CD4-positive, alpha-beta T cell treated with Interleukin-12 subunit alpha and Interleukin-12 subunit beta, for 1 hour (primary cell): ENCODE data around the gene SLC6A12.
"Not testable (repeated sequence)": the region's sequence is repeated elsewhere in the genome, so short reads cannot be mapped to it uniquely, and the experiment has no call there.

ENCODE experiments used
- DNase-seq: peaks from one replicate; pipeline ENCODE4 v3.0.0-alpha.2; 2020

Gene SLC6A12

DNA sequence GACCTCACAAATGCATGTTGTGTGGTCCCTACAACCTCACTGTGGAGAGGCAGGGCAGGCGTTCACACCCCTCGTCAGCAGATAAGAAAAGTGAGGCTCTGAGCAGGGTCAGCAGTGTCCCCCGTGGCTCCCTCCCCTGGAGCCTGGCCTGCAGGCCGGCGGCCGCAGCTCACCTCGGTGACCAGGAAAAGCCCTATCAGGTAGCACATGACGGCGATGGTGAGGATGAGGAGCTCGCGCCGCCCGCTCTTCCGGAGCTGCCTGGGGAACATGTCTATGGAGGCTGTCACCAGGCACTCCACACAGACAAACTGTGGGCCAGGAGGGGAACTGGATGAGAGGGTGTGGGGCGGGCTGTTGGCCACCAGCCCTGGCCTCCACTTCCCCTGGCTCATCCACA, 18.0 kb downstream of the SLC6A12 start:
- DNase-seq, result no peak

- DNase-seq, result no peak
Observed at GRCh38 chr12:195156-195555, 18.8 kb downstream of the SLC6A12 start.

- DNase-seq, result no peak
Observed at GRCh38 chr12:194276-194675, 19.7 kb downstream of the SLC6A12 start.

DNA sequence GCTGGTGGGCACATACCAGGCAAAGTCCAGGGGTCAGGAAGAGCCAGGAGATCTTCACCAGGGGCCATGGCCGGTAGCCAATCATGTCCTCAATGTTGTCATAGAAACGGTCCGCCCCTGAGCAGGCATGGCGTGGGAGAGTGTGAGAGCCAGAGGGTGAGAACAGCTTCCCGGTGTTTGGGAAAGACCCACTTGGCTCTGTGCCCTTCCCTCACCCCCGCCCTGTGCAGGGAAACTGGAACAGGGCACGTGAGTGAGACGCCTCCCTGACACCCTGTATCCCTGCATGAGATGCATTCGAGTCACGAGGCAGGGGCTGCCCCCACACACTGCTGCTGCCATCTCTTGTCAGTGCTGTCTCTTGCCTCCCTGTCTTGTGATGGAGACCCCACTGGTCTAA, 20.7 kb downstream of the SLC6A12 start:
- DNase-seq, result no peak

DNA sequence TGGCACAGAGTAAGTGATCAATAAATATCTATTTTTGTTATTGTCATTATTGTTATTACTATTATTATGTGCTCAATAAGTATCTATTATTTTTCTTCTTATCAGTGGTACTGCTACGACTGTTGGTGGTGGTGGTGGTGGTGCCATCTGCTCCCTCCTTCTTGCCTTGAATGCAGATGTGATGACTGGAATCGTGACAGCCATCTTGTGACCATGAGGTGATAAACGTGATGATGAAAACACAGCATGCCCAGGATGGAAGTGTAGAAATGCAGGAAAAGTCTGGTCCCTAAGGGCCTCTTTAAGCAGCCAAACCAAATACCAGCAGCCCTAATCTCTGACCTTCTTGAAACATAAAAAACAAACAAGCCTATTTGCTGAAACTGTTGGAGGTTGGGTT, 22.4 kb downstream of the SLC6A12 start:
- no peak for DNase-seq

DNA sequence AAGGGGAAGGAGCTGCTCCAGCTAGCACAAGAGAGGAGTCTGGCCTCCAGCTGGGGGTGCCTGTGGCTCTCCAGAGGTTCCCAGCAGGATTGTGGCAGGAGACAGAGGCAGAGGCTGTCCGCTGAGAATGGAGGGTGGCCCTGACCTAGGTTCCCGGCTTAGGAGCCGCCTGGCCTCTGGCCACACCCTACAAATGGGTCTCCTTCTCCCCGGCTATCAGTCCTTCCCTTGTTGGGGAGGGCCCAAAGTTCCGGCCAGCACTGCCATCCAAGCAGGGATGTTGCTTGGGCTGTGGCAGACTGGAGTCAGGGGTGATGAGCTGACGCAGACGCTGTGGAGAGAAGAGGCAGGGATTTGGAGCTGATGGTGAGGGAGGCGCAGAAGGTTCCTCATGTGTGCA, 23.1 kb downstream of the SLC6A12 start:
- no peak for DNase-seq

DNA sequence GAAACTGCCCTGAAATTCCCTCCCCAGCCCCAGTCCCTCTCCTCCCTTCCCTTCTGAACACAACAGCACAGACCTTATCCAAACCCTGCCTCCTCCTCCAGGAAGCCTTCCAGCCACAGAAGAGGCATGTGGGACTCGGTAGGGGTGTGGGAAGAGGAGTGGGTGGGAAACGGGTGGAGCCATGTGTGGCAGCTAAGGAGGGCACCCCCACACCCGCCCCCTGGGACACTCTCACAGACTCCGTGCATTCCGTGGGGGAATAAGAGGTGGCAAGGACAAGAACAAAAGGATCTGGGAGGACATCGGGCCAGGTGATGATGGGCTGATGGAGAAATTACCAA, 24.4 kb downstream of the SLC6A12 start:
- no peak for DNase-seq

DNA sequence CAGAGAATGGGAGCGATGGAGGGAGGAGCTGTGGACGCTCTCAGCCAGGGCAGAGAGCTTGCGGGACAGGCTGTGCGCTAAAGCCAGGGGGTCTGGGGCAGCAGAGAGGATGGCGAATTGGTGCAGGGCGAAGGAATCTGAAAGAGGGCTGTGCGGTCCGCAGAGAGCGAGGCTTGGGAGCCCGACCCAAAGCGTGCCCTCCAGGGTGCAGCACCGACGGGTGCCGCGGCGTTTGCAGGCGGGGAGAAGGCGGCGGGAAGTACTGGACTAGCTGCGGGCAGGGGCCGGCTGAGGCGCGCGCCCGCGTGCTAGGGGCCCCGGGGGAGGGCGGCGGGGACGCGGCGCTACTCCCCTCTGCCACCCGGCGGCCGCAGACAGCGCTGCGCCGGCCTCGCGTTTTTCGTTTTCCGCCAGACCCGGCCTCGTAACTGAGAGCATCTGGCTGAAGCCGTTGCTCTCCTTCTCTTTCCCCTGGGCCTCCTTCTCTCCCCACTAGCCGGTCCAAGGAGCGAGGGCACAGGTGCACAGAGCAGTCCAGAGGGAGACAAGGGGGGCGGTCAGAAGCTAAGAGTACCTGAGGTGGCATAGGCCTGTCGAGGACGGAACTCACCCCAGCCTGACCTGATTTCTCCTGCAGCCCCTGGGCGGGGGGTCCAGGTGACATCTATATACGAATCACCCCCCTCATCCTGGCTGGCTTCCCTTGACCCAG, 24.9 kb downstream of the SLC6A12 start:
- DNase-seq, result peak; percentile 26

DNA sequence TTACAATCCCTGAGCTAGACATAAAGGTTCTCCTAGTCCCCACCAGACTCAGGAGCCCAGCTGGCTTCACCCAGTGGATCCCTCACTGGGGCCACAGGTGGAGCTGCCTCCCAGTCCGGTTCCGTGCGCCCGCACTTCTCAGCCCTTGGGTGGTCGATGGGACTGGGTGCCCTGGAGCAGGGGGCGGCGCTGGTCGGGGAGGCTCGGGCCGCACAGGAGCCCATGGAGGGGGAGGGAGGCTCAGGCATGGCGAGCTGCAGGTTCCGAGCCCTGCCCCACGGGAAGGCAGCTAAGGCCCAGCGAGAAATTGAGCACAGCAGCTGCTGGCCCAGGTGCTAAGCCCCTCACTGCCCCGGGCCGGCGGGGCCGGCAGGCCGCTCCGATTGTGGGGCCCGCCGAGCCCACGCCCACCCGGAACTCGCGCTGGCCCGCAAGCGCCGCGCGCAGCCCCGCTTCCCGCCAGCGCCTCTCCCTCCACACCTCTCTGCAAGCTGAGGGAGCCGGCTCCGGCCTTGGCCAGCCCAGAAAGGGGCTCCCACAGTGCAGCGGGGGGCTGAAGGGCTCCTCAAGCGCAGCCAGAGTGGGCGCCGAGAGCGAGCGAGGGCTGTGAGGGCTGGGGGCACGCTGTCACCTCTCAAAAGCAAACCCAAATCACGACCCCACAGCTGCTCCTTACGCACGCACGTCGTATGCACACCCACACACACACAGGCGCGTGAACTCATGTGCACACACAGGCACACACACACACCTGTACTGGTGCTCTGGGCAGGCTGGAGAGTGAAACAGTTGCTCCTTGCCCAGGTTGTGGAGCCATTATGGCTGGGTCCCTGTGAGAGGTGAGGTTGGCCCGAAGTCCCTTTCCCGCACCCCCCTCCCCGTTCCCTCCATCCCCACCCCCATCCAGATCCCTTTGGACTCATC, 25.7 kb downstream of the SLC6A12 start:
- not testable (repeated sequence) for DNase-seq

GRCh38 chr12:186006-186625, 27.8 kb downstream of the SLC6A12 start:
- no peak for DNase-seq

- DNase-seq, result no peak
Observed at GRCh38 chr12:185576-185955, 28.4 kb downstream of the SLC6A12 start.

GRCh38 chr12:184811-185575, 29.0 kb downstream of the SLC6A12 start:
- DNase-seq, result no peak

DNA sequence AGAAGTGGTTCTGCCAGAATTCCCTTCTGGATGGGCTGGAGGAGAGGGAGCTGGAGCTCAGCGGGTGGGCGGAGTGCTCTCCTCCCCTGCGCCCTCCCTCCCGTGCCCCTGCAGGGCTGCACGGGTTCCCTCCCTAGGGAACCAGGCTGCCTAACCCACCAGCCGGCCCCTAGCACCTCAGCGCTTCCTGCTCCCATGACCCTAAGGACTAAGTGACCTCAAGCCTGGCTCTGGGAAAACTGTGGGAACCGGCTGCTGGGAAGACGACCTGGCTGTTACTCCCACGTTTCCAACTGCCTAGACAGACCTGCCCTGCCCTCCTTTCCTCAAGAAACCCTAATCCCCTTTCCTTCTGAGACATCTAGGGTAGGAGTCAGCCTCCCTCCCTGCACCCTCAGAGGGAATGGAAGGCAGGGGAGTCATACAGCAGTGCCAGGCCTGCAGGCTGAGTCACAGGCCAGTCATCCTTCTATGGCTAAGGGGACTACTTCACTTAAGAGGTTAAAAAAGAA, 31.5 kb downstream of the SLC6A12 start:
- no peak for DNase-seq

DNA sequence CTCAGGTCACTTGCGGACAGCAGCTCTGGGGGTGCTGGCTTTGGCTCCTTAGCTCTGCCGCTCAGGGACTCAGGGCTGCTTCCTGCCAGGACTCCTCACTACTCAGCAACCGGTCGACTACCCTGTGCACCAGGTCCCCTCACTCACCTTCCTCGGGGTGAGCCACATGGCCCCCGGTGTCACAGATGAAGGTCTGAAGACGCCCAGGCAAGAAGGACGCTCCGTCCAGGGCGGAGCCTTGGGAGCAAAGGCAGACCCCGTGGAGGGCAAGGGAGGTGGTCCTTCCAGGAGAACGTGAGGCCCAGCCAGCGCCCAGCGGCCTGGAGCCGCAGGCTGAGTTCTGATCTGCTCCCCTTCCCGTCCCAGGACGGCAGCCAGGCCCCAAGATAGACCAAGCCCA, 32.0 kb downstream of the SLC6A12 start:
- no peak for DNase-seq

GRCh38 chr12:180445-180844, 33.5 kb downstream of the SLC6A12 start:
- DNase-seq, result no peak

GRCh38 chr12:179885-180284, 34.1 kb downstream of the SLC6A12 start:
- no peak for DNase-seq

GRCh38 chr12:179131-179884, 34.6 kb downstream of the SLC6A12 start:
- no peak for DNase-seq

DNA sequence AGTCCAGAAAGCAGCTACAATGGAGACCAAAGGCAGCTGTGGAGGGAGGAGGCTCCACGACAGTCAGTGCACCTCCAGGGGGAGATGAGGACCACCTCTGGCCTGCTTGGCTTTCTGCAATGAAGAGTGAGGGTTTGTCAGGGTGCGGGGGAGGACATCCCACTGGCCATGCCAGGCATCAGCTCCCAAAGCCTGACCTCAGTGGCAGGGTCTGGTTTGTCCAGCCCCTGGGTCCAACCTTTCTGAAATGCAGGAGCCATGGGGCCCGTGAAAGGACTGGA, 35.2 kb downstream of the SLC6A12 start:
- no peak for DNase-seq

DNA sequence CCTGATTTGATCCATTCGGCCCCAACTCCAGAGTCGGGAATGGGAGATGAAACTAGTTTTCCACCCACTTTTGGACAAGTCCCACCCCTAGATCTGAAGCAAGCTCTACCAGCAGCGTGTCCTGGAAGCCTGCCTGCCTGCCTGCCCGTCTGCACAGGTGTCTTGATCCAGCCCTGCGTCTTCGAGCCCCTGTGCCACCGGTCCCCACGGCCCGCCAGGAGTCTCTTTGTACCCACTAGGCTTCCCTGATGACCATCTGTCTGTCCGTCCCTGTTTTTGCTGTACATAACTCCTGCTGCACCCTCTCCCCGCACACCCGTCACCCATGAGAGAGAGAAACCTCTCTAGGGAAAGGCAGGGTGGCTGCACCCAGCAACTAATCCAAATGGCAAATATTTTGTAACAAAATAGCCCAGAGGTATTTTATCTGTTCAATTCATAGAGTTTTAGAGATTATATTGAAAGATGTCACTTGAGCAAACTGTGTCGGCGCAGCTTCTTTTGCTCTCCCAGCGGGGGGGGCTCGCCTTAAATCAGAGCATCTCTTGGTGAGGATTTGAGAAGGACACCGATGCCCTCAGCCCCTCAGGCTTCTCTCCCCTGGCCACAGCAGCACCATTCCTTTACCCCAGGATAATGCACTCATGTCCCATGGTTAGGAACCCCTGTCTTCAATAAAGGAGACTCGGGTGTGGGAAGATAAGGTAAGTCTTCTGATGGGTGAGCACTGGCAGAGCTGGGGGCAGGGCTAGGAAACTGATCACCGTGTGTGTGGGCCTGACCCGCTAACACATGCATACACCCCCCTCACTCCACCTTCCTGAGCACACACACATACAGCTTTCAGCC, 35.8 kb downstream of the SLC6A12 start:
- DNase-seq, result no peak

- no peak for DNase-seq
Observed at GRCh38 chr12:177336-177979, 36.5 kb downstream of the SLC6A12 start.
